IPS-18c (cell line): ENCODE results near the gene ADAM12.

Experiments used
- H3K4me3 ChIP-seq: 2 replicates; pipeline ENCODE4 v1.7.0; 2013; ENCODE audit warnings: low read depth, mild to moderate bottlenecking, low read length, moderate library complexity; ENCODE audit not compliant: insufficient read depth
- H3K9me3 ChIP-seq: one replicate; pipeline ENCODE4 v1.6.1; 2013; ENCODE audit warnings: mild to moderate bottlenecking, low read length, moderate library complexity; ENCODE audit not compliant: control insufficient read depth, insufficient read depth

The ADAM12 gene

GRCh38 chr10:126239844-126240243 lies 148.4 kb downstream of the ADAM12 start:
- no peaks in the 10 kb centered on the region for H3K9me3 ChIP-seq
- H3K4me3 ChIP-seq = no peak overlapping the region

DNA sequence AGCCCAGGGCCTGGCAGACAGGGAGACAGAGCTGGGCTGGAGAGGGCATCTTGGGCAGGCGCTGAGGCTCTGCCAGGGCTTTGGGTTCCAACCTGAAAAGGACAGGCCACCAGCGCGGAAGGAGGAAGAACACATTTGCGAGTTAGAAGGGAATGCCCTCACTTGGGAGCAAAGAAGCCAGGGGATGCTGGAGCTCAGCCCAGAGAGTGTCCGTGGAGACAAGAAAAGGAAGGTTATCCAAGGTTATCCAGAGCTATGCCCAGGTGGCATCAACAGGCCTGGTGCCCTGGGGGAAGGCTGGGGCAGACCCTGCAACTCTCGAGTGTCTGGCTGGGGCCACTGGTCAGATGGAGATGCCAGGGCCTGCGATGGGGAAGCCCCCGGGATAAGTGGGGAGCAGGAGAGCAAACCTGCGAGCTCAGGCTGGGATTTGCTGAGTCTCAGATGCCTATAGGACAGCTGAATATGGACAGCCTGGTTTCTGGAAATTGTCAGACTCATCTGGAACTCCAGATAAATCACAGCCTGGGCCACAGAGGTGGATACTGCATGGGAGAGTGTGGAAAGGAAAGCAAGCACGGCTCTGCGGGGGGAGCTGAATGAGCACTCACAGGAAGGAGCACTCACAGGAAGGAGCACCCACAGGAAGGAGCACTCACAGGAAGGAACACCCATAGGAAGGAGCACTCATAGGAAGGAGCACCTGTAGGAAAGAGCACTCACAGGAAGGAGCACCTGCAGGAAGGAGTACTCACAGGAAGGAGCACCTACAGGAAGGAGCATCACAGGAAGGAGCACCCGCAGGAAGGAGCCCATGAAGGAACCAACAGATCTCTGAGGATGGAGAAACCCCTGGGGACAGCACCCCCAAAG lies 152.1 kb downstream of the ADAM12 start:
- Histone ChIP-seq H3K4me3 (no peak overlapping the region), H3K9me3 (no peaks in the 10 kb centered on the region)

- H3K9me3 ChIP-seq = no peaks in the 10 kb centered on the region
- H3K4me3 ChIP-seq = no peak overlapping the region
Measured at GRCh38 chr10:126235091-126235978, 152.9 kb downstream of the ADAM12 start.

- H3K4me3 ChIP-seq = no peak overlapping the region
- H3K9me3 ChIP-seq = no peaks in the 10 kb centered on the region
Measured at GRCh38 chr10:126234630-126235029, 153.6 kb downstream of the ADAM12 start.

GRCh38 chr10:126233182-126234148 lies 154.8 kb downstream of the ADAM12 start:
- Histone ChIP-seq H3K4me3 (no peak overlapping the region), H3K9me3 (no peaks in the 10 kb centered on the region)

DNA sequence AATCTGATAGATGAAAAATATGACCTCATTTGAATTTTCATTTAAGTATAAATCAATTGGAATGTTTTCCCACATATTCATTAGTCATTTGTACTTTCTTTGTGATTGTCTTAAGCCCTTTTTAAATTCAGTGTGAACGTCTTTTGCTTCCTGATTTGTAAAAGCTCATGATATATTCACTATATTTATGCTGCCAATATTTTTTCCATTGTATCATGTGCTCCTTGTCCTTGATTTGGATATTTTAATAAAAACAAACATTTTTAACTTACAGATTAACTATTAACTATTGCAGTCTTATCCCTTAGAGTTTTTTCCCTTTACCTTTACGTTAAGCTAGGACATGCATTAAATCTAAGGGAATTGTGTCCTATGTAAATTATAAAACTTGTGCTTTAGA lies 157.7 kb downstream of the ADAM12 start:
- no peak overlapping the region for H3K4me3 ChIP-seq

DNA sequence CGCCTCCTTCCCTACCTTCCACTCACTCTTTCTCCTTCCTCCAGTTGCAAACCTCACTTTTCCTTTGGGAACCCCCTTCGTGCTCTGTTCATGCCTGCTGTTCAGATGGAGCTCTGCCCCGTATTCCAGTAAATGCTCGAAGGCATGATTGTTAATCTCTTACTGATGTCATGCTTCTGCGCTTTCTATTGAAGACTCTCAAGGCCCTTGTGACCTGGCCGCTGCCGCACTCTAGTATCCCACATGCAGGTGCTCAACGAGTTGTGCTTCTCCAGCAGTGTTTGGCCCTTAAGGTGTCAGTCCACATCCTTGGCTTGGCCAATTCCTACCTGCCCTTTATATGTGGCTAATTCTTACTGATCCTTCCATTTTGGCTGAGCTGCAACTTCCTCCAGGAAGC lies 158.6 kb downstream of the ADAM12 start:
- no peak overlapping the region for H3K4me3 ChIP-seq
- H3K9me3 ChIP-seq = no peaks in the 10 kb centered on the region

More for the DNA sequence above, 157.7 kb downstream of the ADAM12 start:
- H3K9me3 ChIP-seq = no peaks in the 10 kb centered on the region

DNA sequence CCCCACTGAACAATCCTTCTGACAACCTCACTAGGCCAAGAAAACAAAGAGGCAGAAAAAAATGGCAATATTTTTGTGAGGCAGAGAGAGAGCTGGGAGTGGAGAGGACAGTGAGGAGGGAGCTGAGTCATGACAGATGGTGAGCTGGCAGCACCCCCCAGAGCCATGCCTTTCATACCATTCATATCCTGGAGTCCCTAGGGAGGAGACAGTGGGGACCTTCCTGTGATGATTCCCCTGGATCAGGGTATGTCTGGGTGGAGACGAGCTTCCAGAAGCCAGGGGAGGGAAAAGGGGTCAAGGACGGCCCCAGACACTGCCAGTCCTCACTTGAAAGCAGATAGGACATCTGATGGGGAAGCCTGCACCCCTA lies 160.5 kb downstream of the ADAM12 start:
- Histone ChIP-seq H3K9me3 (no peaks in the 10 kb centered on the region), H3K4me3 (no peak overlapping the region)

DNA sequence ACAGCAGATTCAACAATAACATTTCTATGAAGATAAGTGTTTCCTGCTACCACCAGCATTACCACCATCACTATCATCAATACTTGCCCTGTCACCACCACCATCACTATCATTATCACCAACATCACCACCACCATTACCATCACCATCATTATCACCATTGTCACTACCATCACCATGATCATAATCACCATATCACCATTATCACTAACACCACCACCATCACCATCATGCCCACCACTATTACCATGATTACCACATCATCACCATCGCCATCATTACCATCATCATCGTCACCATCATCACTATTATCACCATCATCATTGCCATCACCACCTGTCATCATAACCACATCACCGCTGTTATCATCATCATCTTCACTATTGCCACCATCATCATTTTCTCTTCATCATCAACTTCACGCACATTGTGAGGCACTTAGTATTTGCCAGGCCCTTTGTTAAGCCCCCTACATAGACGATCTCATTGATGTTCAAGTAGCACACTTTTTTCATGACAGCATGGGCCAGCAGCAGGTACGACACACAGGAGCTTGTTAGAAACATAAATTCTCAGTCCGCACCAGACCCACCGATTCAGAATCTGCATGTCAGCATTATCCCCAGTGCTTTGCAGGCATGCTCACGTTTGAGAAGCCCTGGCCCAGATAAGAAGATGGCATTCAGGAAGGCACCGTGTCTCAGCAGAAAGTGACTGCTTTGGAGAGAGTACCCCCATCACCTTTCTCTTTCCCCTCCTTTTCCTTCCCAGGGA lies 161.1 kb downstream of the ADAM12 start:
- H3K4me3 ChIP-seq = no peak overlapping the region

DNA sequence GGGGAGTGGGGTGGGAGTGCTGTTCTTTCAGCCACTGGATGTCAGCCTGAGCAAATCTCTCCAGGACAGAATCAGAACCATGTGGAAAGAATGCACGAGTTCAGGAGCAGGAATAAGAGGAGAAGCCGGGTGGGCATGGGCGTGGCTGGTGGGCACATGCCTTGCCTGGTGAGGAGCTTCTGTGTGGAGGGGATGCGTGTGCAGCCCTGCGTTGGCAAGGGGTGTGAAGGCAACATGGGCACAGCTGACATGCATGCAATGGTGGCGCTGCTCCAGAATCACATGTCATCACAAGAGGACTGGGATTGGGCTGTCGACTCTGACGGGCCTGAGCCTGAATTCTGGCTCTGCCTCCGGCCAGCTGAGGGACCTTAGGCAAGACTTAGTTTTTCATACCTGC lies 162.1 kb downstream of the ADAM12 start:
- no peak overlapping the region for H3K4me3 ChIP-seq
- no peaks in the 10 kb centered on the region for H3K9me3 ChIP-seq

More for the DNA sequence above, 161.1 kb downstream of the ADAM12 start:
- no peaks in the 10 kb centered on the region for H3K9me3 ChIP-seq

- H3K4me3 ChIP-seq = no peak overlapping the region
- H3K9me3 ChIP-seq = no peaks in the 10 kb centered on the region
Measured at GRCh38 chr10:126225672-126226008, 162.6 kb downstream of the ADAM12 start.

- no peak overlapping the region for H3K4me3 ChIP-seq
- no peaks in the 10 kb centered on the region for H3K9me3 ChIP-seq
Measured at GRCh38 chr10:126224967-126225671, 163.2 kb downstream of the ADAM12 start.

DNA sequence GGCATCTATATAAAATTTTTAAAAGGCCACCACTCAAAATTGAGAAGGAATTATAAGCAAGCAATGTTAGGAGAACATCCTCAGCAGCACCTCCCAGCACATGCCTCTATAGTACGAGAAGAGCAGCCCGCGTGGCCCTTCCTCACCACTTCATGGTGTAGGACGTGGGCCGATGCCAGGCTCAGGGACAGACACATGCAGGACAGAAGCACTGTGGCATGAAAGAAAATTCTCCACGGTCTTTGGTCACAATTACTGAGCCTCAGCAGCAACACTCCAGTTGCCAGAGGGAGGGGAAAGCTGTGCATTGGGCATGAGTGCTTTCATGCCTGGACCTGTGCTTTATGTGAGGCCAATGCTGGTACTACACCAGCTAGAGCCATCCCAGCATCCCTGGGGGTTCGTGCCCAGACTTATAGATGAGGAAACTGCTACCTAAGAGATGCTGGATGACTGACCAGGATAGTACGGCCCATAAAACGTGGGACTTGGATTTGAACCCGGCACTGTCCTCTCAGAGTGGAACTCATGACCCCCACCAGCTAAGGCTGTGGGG lies 164.7 kb downstream of the ADAM12 start:
- Histone ChIP-seq H3K4me3 (no peak overlapping the region), H3K9me3 (no peaks in the 10 kb centered on the region)

DNA sequence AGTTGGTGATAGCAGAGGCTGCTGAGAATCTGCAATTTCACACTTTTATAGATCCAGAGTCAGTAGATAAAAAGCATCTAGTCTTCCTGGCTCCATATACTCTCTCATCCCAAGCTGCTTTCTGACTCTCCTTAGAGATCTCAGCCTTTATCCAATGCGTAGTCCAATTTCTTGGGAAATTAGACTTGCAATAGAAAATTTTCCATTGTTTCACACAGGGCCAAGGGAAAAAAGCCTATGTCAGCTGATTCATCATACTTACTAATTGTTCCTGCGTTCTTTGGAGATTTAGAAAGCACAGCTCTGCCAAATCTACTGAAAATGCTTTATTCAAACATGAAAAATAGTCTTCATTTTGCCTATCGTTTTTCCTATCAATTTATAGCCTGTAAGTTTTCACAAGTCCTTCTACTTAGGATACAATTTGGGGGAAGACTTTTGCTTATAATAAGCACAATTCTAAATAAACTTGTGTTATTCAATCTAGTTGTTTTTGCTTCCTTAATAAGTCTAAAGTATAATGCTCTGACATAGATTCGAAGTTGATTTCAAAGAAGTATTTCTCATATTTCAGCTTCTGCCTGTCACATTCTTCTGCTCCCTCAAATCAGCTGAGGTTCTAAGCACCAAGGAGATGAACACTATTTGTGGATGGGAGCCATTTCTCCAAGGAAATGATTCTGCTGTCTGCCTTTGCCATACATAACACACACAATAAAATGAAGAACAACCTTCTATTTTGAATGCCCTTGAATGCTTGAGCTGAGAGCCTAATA lies 165.4 kb downstream of the ADAM12 start:
- Histone ChIP-seq H3K9me3 (no peaks in the 10 kb centered on the region), H3K4me3 (no peak overlapping the region)

- H3K4me3 ChIP-seq = no peak overlapping the region
Measured at GRCh38 chr10:126221874-126222273, 166.4 kb downstream of the ADAM12 start.

More at GRCh38 chr10:126221874-126222273, 166.4 kb downstream of the ADAM12 start:
- H3K9me3 ChIP-seq = no peaks in the 10 kb centered on the region
